Muscle layer of colon (tissue), 2 donors: ENCODE data around the gene GPC3.

Source experiments
- H3K27ac ChIP-seq: one replicate; pipeline ENCODE4 v1.7.0; 2013; ENCODE audit warnings: low read depth, mild to moderate bottlenecking, low read length, moderate library complexity
- H3K27me3 ChIP-seq, 2 donors: one replicate each; pipeline ENCODE4 v1.7.0; 2013; ENCODE audit warnings: low read length in 2 of 2, mild to moderate bottlenecking in 2 of 2; ENCODE audit not compliant: insufficient read depth in 2 of 2, control insufficient read depth in 1 of 2
- H3K36me3 ChIP-seq: one replicate; pipeline ENCODE4 v1.7.0; 2013; ENCODE audit warnings: mild to moderate bottlenecking, low read length; ENCODE audit not compliant: insufficient read depth
- H3K4me1 ChIP-seq: one replicate; pipeline ENCODE4 v1.7.0; 2013; ENCODE audit warnings: mild to moderate bottlenecking, low read length; ENCODE audit not compliant: insufficient read depth
- H3K4me3 ChIP-seq, 2 donors: one replicate each; pipeline ENCODE4 v1.7.0; 2013; ENCODE audit warnings: low read length in 2 of 2, low read depth in 1 of 2, mild to moderate bottlenecking in 1 of 2, moderate library complexity in 1 of 2
- H3K9ac ChIP-seq: one replicate; pipeline ENCODE4 v1.7.0; 2013; ENCODE audit warnings: low read length
- H3K9me3 ChIP-seq: one replicate; pipeline ENCODE4 v1.7.0; 2013; ENCODE audit warnings: mild to moderate bottlenecking, low read length
- donor health status: abdominal sarcoma.
- donor health status: Adenocarcinoma of cecum.

The GPC3 gene

GRCh38 chrX:133668225-133668931 is 317.0 kb downstream of the GPC3 start:
- H3K36me3 ChIP-seq = no peaks in the 10 kb centered on the region
- H3K27me3 ChIP-seq = peaks cover 0 to 9% of the 10 kb centered on the region in 2 donors
- H3K4me3 ChIP-seq = no peak overlapping the region
- H3K9ac ChIP-seq = no peak overlapping the region
- H3K27ac ChIP-seq = no peak overlapping the region
- no peaks in the 10 kb centered on the region for H3K9me3 ChIP-seq
- H3K4me1 ChIP-seq = no peaks in the 10 kb centered on the region

GRCh38 chrX:133666256-133666655 is 319.1 kb downstream of the GPC3 start:
- no peaks in the 10 kb centered on the region for H3K4me1 ChIP-seq
- H3K27me3 ChIP-seq = peaks cover 0 to 9% of the 10 kb centered on the region in 2 donors
- H3K9ac ChIP-seq = no peak overlapping the region
- H3K36me3 ChIP-seq = no peaks in the 10 kb centered on the region
- no peaks in the 10 kb centered on the region for H3K9me3 ChIP-seq
- no peak overlapping the region for H3K27ac ChIP-seq
- H3K4me3 ChIP-seq = no peak overlapping the region

GRCh38 chrX:133661962-133662839 is 323.2 kb downstream of the GPC3 start:
- Histone ChIP-seq H3K9me3 (no peaks in the 10 kb centered on the region), H3K9ac (no peak overlapping the region)

GRCh38 chrX:133660281-133660680 is 325.1 kb downstream of the GPC3 start:
- Histone ChIP-seq H3K36me3 (no peaks in the 10 kb centered on the region), H3K9ac (no peak overlapping the region), H3K27me3 (peaks cover 0 to 6% of the 10 kb centered on the region in 2 donors), H3K4me3 (no peak overlapping the region), H3K4me1 (no peaks in the 10 kb centered on the region), H3K9me3 (no peaks in the 10 kb centered on the region), H3K27ac (no peak overlapping the region)

More at GRCh38 chrX:133661962-133662839, 323.2 kb downstream of the GPC3 start:
- no peaks in the 10 kb centered on the region for H3K4me1 ChIP-seq
- no peak overlapping the region for H3K4me3 ChIP-seq
- peaks cover 0 to 6% of the 10 kb centered on the region in 2 donors for H3K27me3 ChIP-seq
- H3K36me3 ChIP-seq = no peaks in the 10 kb centered on the region
- H3K27ac ChIP-seq = no peak overlapping the region

GRCh38 chrX:133658293-133658911 is 327.0 kb downstream of the GPC3 start:
- Histone ChIP-seq H3K27ac (no peak overlapping the region), H3K4me3 (no peak overlapping the region), H3K9me3 (no peaks in the 10 kb centered on the region), H3K36me3 (no peaks in the 10 kb centered on the region), H3K27me3 (peaks cover 0 to 6% of the 10 kb centered on the region in 2 donors), H3K9ac (no peak overlapping the region), H3K4me1 (no peaks in the 10 kb centered on the region)

GRCh38 chrX:133655275-133656265 is 329.8 kb downstream of the GPC3 start:
- Histone ChIP-seq H3K27me3 (peaks cover 0 to 6% of the 10 kb centered on the region in 2 donors), H3K27ac (no peak overlapping the region), H3K4me1 (no peaks in the 10 kb centered on the region), H3K36me3 (no peaks in the 10 kb centered on the region), H3K9me3 (no peaks in the 10 kb centered on the region), H3K4me3 (no peak overlapping the region), H3K9ac (no peak overlapping the region)

- no peaks in the 10 kb centered on the region for H3K36me3 ChIP-seq
- H3K4me3 ChIP-seq = no peak overlapping the region
- peaks cover 0 to 6% of the 10 kb centered on the region in 2 donors for H3K27me3 ChIP-seq
- no peaks in the 10 kb centered on the region for H3K4me1 ChIP-seq
- H3K9ac ChIP-seq = no peak overlapping the region
- no peaks in the 10 kb centered on the region for H3K9me3 ChIP-seq
- H3K27ac ChIP-seq = no peak overlapping the region
These were observed 330.6 kb downstream of the GPC3 start for GRCh38 chrX:133654811-133655210.

- H3K27me3 ChIP-seq = no peaks in the 10 kb centered on the region
- no peaks in the 10 kb centered on the region for H3K9me3 ChIP-seq
- no peak overlapping the region for H3K4me3 ChIP-seq
- no peak overlapping the region for H3K27ac ChIP-seq
- H3K36me3 ChIP-seq = no peaks in the 10 kb centered on the region
- no peaks in the 10 kb centered on the region for H3K4me1 ChIP-seq
- no peak overlapping the region for H3K9ac ChIP-seq
These were observed 332.0 kb downstream of the GPC3 start for GRCh38 chrX:133653358-133653757.

- H3K4me3 ChIP-seq = no peak overlapping the region
- H3K27ac ChIP-seq = no peak overlapping the region
- H3K9ac ChIP-seq = no peak overlapping the region
- no peaks in the 10 kb centered on the region for H3K27me3 ChIP-seq
- H3K9me3 ChIP-seq = no peaks in the 10 kb centered on the region
- H3K4me1 ChIP-seq = no peaks in the 10 kb centered on the region
- H3K36me3 ChIP-seq = no peaks in the 10 kb centered on the region
These were observed 333.2 kb downstream of the GPC3 start for GRCh38 chrX:133652185-133652584.

GRCh38 chrX:133650239-133650638 is 335.2 kb downstream of the GPC3 start:
- Histone ChIP-seq H3K9me3 (no peaks in the 10 kb centered on the region), H3K36me3 (no peaks in the 10 kb centered on the region), H3K27me3 (no peaks in the 10 kb centered on the region), H3K4me1 (peaks cover 3% of the 10 kb centered on the region), H3K27ac (no peak overlapping the region), H3K4me3 (no peak overlapping the region), H3K9ac (no peak overlapping the region)
